Loucy (cell line): Measurements from ENCODE around the gene ABCA1.
A peak's percentile ranks its signal among the peaks of the same experiment; 100 is the strongest.

Experiments
- H2AFZ ChIP-seq: fragments of 200-600 bp; sonication (generic); 2 replicates; pipeline ENCODE4 v1.6.0; 2016; ENCODE audit warnings: antibody characterized with exemption, mild to moderate bottlenecking, low read length, moderate library complexity
- H3F3A ChIP-seq: fragments of 200-600 bp; 2 replicates; pipeline ENCODE4 v1.6.0; 2016; ENCODE audit warnings: antibody characterized with exemption, low read depth, mild to moderate bottlenecking
- H3K27me3 ChIP-seq: fragments of 200-600 bp; sonication (generic); 2 replicates; pipeline ENCODE4 v1.6.1; 2014; ENCODE audit warnings: low read length, mild to moderate bottlenecking; ENCODE audit not compliant: insufficient read depth, poor library complexity, severe bottlenecking
- H3K36me3 ChIP-seq: fragments of 200-600 bp; sonication (generic); 2 replicates; pipeline ENCODE4 v1.6.1; 2016; ENCODE audit warnings: low read length; ENCODE audit not compliant: insufficient read depth
- H3K4me1 ChIP-seq: fragments of 200-600 bp; sonication (generic); 2 replicates; pipeline ENCODE4 v1.5.1; 2014; ENCODE audit warnings: low read length, mild to moderate bottlenecking; ENCODE audit not compliant: insufficient read depth, poor library complexity, severe bottlenecking
- H3K4me2 ChIP-seq: fragments of 200-600 bp; sonication (generic); 2 replicates; pipeline ENCODE4 v1.6.0; 2014; ENCODE audit warnings: antibody characterized with exemption, low read length, low read depth, mild to moderate bottlenecking; ENCODE audit not compliant: poor library complexity, severe bottlenecking
- H3K4me3 ChIP-seq: fragments of 200-600 bp; sonication (generic); 2 replicates; pipeline ENCODE4 v1.5.1; 2014; ENCODE audit warnings: low read length, mild to moderate bottlenecking, mixed read lengths; ENCODE audit not compliant: poor library complexity, severe bottlenecking
- H3K79me2 ChIP-seq: fragments of 200-600 bp; sonication (generic); 2 replicates; pipeline ENCODE4 v1.6.1; 2014; ENCODE audit warnings: low read length; ENCODE audit not compliant: insufficient read depth
- H3K9ac ChIP-seq: fragments of 200-600 bp; sonication (generic); 2 replicates; pipeline ENCODE4 v1.6.0; 2014; ENCODE audit warnings: mild to moderate bottlenecking, low read depth, low read length, moderate library complexity; ENCODE audit not compliant: poor library complexity, severe bottlenecking
- H3K9me2 ChIP-seq: fragments of 200-600 bp; sonication (generic); replicated peaks from 2 replicates; pipeline ENCODE4 v1.6.1; 2016; ENCODE audit warnings: low read depth, low read length, mixed read lengths
- H3K9me3 ChIP-seq: fragments of 200-600 bp; sonication (generic); 2 replicates; pipeline ENCODE4 v1.6.1; 2014; ENCODE audit warnings: mild to moderate bottlenecking, antibody characterized with exemption, low read length, low read depth; ENCODE audit not compliant: insufficient read depth
- H4K20me1 ChIP-seq: fragments of 200-600 bp; sonication (generic); 2 replicates; pipeline ENCODE4 v1.6.0; 2014; ENCODE audit warnings: antibody characterized with exemption, low read length, mild to moderate bottlenecking; ENCODE audit not compliant: insufficient read depth, poor library complexity, severe bottlenecking
- CTCF ChIP-seq: fragments of 200-600 bp; sonication (generic); conservative IDR thresholded peaks from 2 replicates; pipeline ENCODE4 v1.5.1; 2014; ENCODE audit warnings: mild to moderate bottlenecking, antibody characterized with exemption, low read length
- EZH2phosphoT487 ChIP-seq: fragments of 200-600 bp; IDR thresholded peaks from 2 replicates; pipeline ENCODE4 v1.6.1; 2018; ENCODE audit warnings: antibody characterized with exemption, mild to moderate bottlenecking, moderate library complexity, borderline replicate concordance

The ABCA1 gene

GRCh38 chr9:104747245-104747564, 180.8 kb downstream of the ABCA1 start:
- H2AFZ ChIP-seq: peak overlapping the region; percentile 99
- peak overlapping the region; percentile 93 for H3K4me2 ChIP-seq
- peaks cover 3% of the 10 kb centered on the region; the same call in 1 of the 2 replicates for H3F3A ChIP-seq
- H3K4me1 ChIP-seq: peaks cover 36% of the 10 kb centered on the region
- H3K4me3 ChIP-seq: peak overlapping the region; percentile 84
- no peaks in the 10 kb centered on the region for H3K27me3 ChIP-seq
- no peaks in the 10 kb centered on the region for H3K9me2 ChIP-seq
- TF ChIP-seq EZH2phosphoT487 (no peak), CTCF (no peak)
- peak overlapping the region; percentile 86 for H3K9ac ChIP-seq
- H3K9me3 ChIP-seq: no peaks in the 10 kb centered on the region
- H4K20me1 ChIP-seq: no peaks in the 10 kb centered on the region
- H3K36me3 ChIP-seq: no peaks in the 10 kb centered on the region; the same call in 1 of the 2 replicates
- H3K79me2 ChIP-seq: peaks cover 21% of the 10 kb centered on the region

GRCh38 chr9:104746798-104747197, 181.2 kb downstream of the ABCA1 start:
- peak overlapping the region; percentile 99 for H2AFZ ChIP-seq
- H3K9me3 ChIP-seq: no peaks in the 10 kb centered on the region
- H3K4me3 ChIP-seq: peak overlapping the region; percentile 84
- peak overlapping the region; percentile 86 for H3K9ac ChIP-seq
- TF ChIP-seq EZH2phosphoT487 (no peak), CTCF (no peak)
- peaks cover 3% of the 10 kb centered on the region; the same call in 1 of the 2 replicates for H3F3A ChIP-seq
- H3K36me3 ChIP-seq: no peaks in the 10 kb centered on the region
- H3K4me1 ChIP-seq: peaks cover 36% of the 10 kb centered on the region
- H3K4me2 ChIP-seq: peak overlapping the region; percentile 93
- H3K9me2 ChIP-seq: no peaks in the 10 kb centered on the region
- peaks cover 21% of the 10 kb centered on the region for H3K79me2 ChIP-seq
- no peaks in the 10 kb centered on the region for H3K27me3 ChIP-seq
- no peaks in the 10 kb centered on the region for H4K20me1 ChIP-seq

GRCh38 chr9:104746285-104746684, 181.7 kb downstream of the ABCA1 start:
- Histone ChIP-seq H2AFZ (no peak overlapping the region), H3K4me2 (peak overlapping the region; percentile 93), H4K20me1 (no peaks in the 10 kb centered on the region), H3F3A (peaks cover 3% of the 10 kb centered on the region; the same call in 1 of the 2 replicates), H3K4me1 (peaks cover 36% of the 10 kb centered on the region), H3K4me3 (peak overlapping the region; percentile 84), H3K79me2 (peaks cover 21% of the 10 kb centered on the region), H3K36me3 (no peaks in the 10 kb centered on the region), H3K9me2 (no peaks in the 10 kb centered on the region), H3K27me3 (no peaks in the 10 kb centered on the region), H3K9ac (peak overlapping the region; percentile 86), H3K9me3 (no peaks in the 10 kb centered on the region)
- TF ChIP-seq CTCF (no peak), EZH2phosphoT487 (no peak)
